Stimulated activated CD8-positive, alpha-beta memory T cell treated with anti-CD3 and anti-CD28 coated beads, Interleukin-7, amount 100 ng/mL, for 48 hours (primary cell): ENCODE data around the gene SMAD3.
A peak's percentile ranks its signal among the peaks of the same experiment; 100 is the strongest.

Source experiments
- DNase-seq, 2 donors: peaks; one replicate each; pipeline ENCODE4 v3.0.0-alpha.2; 2020; ENCODE audit warnings: low read depth in 1 of 2; ENCODE audit errors: extremely low read depth in 1 of 2

SMAD3 gene

DNA sequence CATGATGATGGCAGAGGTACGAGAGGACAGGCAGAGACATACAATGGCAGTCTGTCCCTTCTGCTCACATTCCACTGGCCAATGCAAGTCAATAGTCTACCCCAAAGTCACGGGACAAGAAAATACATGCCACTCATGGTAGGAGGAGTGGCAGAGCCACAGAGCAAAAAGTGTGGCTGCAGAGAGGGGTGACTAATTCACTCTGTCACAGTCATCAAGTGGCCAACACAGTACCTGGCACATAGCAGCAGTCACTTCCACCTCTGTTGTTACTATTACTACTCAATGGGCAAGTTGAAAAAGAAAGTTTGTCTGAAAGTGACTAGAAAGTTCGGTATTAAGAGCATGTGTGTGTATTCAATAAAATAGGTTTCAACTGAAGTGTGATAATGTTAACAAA lies 91.4 kb downstream of the SMAD3 start:
- no peak for DNase-seq

DNA sequence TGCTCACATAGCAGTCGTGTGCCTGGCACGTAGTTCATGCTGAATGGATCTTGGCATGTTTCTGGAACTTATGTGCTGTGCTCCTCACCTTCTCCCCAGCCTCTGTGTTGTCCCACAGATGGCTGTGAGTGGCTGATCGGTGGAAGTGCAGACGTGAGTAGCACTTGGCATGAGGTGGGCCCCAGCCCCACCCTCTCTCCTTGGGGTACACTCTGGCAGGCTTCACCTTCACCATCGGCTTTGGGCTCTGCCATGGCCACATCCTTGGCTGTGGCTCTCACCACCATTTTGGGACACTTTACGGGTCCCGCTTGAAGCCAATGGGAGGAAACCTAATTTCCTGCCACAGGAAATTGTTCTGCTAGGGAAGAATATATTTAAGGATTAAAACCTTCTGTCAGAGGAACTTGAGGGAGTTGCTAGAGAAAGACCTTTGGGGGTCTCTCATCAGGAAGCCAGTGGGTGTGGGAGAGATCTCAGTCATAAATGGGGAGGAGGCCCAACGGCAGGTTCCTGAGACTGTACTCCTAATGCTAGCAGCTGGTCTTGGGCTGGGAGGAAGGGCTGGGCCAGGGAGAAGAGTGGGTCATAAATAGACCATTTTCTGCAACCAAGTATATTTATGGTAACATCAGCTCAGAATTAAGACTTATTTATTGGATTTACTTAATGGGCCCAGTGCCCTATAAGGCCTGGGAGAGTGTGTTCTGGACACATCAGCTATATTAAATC lies 92.3 kb downstream of the SMAD3 start:
- DNase-seq: no peak

DNA sequence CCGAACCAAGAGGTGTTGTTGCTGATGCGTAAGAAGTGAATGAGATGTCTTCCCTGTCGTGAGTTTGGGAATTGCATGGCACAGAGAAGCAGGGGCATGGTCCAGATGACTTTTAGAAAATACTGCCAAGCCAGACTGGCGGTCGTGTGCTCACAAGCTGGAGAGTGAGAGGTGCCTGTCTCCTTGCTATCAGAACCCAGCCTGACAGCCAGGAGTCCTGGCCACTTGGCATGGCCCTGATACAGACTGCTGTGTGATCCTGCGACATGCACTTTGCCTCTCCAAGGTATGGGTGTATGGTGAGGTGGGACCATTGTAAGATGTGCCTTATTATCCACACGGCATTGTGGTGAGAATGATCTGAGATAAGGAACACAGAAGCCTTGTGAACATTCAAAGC lies 93.0 kb downstream of the SMAD3 start:
- no peak for DNase-seq

DNA sequence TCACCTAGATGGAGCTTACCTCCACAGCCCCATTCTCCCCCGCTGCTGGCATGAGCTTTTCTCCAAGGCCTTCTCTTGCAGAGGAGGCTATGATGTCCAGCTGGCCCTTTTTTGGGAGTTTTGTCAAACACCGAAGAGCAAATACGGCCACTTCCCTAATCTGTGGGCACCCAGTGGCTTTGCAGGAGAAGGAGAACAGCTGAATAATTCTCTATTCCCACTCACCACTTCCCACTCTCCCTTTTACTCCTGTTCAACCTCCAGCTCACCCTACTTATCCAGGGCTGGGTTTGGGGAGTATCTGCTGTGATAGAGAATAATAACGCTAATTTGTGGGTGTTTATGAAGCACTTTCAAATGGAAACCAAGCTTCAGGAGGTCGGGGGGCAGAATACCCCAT lies 96.0 kb downstream of the SMAD3 start:
- no peak for DNase-seq

DNA sequence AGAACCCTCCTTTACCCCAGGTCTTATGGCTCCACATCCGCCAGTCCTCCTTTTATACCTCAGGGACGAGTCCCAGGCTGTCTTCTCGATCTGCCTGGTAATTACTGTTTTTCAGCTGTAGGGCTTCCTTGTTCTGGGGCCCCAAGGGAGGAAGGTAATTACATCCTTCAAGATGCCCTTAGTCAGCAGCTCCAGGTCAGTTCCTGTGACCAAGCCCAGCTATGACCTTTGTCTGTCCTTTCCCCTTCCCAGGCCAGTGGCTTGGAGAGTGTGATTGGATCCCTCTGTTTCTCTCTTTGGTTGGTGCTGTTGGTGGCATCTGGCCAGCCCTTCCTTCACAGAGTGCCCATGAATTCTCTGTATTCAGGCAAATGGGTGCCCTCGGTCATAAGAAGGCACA lies 96.5 kb downstream of the SMAD3 start:
- no peak for DNase-seq

DNA sequence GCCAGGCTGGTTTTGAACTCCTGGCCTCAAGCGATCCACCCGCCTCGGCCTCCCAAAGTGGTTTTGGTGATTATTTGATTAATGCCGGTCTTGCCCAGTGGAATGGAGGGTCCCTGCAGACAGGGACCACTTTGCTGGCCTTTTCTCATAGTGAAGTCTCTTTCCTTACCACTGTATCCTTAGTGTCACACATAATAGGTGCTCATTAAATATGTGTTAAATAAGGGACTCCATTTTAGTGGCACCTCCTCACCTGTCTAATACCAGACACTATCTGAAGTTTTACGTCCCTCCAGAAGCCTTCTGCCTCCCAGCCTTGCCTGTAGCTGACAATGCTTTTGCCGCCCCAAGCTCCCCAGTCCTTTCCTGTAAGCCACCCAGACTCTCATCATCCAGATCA lies 97.8 kb downstream of the SMAD3 start:
- DNase-seq: no peak

DNA sequence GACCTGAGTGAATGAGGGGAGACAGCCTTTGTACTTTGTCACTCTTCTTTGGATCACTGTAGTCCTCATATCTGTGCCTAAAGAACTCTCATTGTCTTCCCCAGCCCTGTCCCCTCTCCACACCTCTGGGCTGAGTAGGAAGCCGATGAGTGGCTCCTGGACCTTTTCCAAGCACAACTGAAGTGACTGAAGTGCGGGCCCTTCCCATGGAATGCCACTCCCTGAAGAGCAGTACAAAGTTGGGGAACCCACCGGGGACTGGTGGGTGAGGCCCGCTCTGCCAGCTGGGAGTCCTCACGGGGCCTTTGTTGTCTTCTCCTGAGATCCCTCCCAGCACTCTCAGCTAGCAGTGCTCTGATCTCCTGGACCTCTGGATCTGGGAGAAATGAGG lies 99.0 kb downstream of the SMAD3 start:
- DNase-seq: no peak

DNA sequence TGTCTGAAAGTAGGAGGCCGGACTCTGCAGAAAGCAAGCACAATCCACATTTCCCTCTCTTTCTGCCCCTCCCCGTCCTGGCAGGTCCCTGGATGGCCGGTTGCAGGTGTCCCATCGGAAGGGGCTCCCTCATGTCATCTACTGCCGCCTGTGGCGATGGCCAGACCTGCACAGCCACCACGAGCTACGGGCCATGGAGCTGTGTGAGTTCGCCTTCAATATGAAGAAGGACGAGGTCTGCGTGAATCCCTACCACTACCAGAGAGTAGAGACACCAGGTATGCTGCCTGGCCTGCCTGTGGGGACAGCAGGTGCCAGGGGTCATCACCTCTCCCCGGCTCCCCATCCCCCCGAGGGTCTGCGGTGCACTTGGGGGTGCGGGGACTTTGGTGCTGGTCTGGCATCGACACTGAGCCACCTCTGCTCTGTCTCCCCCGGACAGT lies 99.4 kb downstream of the SMAD3 start:
- no peak for DNase-seq

DNA sequence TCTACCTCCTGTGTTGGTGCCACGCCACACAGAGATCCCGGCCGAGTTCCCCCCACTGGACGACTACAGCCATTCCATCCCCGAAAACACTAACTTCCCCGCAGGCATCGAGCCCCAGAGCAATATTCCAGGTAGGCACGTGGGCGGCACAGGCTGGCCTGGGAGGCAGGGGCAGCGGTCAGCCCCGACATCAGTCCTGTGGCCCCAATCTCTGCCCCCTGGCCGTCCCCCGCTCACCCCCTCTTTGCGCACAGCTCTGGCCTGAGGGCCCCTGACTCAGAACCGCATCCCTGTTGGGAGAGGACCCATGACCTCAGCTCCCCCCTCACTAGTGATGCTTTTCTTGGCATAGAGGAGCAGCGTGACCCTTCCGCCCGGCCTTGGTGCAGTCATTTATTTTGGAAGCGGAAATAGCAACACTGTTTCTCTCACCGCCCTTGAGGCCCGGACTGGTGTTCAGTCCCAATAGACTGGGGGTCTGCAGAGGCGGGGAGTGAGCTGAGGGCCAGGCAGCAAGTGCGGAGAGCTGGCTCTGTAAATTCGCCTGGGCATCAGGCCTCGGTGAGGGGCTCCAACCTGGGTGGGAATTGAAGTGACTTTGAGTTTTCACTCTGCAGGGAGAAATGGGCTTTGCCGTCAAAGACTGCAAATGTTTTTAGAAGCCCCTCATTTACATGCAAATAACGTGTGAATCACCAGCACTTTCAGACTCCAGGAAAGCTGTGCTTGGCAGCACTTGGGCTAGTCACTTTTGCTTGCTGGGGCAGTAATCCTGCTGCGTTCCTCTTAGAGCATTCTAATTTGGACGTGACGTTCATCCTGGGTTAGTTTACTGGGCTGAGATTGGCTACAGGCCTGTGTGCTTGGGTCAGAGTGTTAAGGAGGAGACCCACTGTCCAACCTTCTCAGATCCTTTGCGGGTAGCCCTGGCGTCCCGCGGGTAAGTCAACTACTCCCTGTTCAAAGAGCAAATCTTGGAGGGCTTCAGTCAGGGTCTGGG lies 100.2 kb downstream of the SMAD3 start:
- DNase-seq: no peak

DNA sequence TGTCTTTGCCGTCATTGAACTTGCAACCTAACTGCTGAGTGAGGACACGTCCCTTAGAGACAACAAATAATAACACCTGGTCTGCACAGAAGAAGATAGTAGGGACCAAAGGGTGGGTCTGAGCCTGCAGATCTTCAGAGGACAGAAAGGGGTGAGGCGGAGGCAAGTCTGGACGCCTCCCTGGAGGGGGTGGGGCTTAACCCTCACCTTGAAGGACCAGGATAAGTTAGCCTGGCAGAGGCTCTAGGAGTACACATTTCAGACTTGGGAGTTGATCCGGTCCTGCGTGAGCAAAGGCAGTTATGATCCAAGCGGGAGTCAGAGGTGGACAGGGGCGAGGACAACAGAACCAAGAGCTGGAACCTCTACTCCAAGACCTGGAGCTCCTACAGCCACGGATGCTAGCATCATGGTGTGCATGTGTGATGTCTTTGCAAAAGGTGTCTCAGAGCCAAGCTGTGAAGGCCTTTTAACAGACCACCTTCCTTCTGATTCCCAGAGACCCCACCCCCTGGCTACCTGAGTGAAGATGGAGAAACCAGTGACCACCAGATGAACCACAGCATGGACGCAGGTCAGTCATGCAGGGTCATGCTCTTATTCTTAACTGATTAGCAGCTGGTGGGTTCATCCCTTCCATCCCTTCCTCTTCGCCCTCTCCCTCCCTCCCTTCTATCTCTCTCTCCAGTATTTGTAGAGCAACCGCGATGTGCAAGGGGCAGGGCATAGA lies 101.0 kb downstream of the SMAD3 start:
- no peak for DNase-seq

DNA sequence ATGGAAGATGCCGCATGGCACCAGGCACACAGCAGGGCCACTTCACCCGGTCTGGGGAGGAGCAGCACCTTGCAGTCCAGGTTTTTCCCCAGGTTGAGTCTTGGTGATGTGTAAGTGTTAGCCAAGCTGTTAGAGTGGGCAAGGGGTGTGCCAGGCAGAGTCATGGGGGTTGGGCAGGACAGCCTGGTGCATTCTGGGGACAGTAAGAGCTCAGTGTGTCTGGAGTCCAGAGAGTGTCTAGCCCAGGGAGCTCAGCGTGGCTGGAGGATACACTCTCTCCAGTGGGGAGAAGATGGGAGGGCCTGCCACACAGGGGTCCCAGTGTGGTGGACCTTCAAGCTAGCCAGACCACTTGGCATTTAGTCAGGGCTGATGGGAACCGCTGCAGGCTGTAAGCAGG lies 101.7 kb downstream of the SMAD3 start:
- no peak for DNase-seq

DNA sequence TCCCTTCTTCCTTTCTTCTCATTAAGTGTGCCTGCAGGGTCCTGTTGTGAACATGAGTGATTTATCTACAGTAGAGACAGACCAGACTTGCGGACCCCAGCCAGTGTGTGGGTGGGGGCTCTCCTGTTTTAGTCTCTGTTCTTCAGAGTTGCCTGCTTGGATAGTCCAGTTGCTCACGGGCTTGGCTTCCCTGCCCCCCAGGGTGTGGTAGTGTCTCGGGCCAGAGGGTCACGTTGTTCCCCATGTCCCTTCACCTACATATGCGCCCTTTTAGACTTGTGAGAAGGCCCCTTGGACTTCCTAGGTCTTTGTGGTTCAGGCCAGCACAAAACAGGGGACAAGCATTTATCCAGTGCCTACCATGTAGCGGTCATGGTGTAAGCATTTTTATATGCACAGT lies 103.3 kb downstream of the SMAD3 start:
- no peak for DNase-seq

DNA sequence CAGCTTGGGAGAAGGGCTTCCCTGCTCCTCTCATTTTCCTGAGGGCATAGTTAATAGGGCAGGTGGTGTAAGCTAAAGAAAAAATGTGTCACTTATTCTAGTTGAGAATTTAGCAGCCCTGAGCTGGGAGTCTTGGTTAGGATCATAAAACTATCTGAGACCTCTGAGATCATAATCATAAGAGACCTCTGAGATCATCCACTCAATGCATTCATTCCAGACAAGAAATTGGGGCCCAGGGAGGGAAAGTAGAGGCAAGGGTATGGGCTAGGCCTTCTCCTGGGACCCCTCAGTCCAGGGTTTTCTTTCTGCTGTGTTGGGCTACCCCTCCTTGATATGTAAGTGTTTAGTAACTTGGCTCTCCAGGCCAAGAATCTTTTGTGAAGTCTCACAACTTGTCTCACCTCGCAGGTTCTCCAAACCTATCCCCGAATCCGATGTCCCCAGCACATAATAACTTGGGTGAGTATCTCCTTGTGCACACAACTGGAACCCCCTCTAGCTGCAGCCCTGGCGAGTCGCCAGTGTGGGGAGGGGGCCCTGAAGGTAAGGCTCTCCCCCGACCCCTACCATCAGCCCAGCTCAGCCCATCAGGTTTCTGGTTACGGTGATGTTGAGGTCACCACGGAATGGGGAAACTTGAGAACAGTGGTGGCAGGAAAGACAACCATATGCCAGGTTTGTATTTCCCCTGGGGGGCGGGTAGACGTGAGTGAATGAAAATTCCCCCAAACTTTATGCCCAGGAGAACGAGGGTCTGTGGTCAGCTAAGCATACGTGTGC lies 104.9 kb downstream of the SMAD3 start:
- DNase-seq: no peak

DNA sequence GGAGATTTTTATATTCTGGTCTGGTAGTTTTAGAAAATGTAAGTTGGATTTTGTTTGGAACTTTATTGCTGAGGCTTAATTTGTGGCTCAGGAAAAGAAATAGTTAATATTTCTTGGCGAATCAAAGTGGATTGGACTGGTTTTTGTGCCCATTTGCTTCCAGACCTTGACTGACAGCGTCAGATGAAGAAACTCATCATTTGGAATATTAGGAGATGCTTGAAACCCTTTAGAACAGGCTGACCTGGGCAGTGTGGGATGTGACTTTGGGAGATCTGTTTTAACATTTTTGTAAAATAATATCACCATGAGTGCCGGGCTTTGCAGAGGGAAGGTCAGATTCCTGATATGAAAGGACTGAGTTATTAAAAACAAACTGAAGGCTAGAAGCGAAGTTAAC lies 106.1 kb downstream of the SMAD3 start:
- DNase-seq: no peak

DNA sequence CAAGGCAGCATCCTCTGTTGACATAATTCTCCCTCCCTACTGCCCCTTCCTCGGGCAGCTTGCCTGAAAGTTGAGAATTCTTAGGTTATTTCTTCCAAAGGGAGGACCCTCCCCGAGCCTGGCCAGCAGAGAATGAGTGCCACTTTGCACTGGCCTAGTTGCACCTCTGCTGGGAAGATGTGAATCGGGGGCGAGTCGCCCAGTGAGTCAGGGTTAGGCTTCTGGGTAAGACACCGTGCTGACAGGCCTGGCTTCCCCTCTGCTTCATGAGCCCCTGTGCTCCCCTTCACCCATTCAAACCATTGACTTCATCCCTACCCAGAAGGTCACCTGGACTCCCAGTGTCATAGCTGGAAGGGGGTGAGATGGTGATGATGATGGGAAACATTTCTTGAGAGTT lies 106.8 kb downstream of the SMAD3 start:
- peak in 1 of 2 donors; percentile 42 for DNase-seq

DNA sequence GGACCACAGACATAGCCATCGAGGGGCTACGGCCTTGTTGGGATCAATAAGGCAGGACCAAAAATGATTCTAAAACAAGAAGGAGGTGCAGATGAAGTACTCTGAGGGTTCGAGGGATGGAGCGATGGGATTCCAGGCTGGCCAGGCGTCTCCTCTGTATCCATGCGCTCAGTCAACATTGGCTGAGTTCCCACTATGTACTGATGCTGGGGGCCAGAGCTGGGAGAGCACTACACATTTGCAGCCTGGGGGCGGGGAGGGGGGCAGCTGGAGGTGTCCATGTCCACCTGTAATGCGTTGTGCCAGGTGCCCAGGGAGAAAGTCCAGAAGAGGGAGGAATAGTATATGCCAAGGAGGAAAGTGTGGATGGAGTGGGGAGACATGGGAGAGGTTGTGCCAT lies 107.6 kb downstream of the SMAD3 start:
- DNase-seq: no peak

DNA sequence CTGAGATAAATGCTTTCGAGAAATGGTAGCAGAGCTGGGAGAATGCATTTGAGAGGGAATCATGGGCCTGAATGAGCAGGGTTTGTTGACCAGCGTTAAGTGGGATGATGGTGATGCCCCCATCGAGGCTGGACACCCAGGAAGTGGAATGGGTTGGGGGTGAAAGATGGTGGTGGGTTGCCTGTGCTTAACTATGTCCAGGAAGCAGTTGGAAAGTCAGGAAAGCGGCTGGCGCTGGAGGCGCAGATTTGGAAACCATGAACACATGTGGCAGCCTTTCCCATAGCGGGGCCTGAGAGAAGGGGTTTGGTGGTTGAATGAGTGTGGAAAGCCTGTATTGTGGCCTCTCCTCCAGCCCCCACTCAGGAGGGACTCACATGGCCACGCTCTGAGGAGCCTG lies 108.4 kb downstream of the SMAD3 start:
- DNase-seq: no peak

DNA sequence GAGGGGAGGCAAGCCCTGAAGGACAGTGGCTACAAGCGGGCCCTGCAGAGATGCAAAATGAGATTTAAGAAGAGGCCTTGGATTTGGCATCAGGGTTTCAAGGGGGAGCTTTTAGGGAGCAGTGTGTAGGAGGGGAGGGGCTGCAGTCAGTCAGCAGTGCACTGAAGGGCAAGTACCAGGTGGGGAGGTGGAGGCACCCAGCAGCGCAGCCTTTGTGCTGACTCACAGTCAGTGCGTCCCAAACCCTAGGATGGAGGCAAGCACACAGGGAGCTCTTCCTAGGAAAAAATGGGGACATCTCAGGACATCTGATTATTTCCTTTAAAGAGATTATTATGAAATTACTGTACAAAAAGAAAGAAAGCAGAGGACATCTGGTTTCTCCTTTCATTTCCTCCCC lies 109.0 kb downstream of the SMAD3 start:
- no peak for DNase-seq

DNA sequence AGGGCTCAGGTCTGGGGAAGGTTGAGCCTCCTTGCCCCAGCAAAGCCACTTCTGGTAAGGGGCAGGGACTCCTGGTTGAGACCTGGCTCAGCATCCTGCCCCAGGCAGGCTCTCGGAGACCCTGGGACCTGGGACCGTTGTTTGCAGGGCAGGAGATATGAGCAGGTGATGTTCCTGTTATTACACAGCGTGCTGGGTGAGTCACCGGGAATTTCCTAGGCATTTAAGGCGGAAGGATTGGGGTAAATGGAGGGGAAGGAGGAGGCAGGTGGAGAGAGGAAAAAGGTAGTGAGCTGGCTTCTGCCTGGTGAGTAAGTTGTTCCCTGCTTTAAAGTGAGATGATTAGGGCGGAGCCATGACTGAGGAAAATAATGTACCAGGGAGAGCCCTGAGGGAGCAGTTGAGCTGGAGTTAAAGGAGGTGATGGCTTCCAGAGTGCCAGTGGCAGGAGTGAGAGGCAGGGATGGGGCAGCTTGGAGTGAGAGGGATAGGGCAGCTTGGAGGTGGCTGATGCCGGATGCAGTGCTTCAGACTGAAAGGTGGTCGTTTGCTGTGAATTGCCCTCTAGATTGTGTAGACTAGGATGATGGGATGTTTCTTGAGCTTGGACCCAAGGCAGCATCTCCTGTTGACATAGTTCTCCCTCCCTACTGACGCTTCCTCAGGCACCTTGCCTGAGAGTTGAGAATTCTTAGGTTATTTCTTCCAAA lies 109.6 kb downstream of the SMAD3 start:
- no peak for DNase-seq

DNA sequence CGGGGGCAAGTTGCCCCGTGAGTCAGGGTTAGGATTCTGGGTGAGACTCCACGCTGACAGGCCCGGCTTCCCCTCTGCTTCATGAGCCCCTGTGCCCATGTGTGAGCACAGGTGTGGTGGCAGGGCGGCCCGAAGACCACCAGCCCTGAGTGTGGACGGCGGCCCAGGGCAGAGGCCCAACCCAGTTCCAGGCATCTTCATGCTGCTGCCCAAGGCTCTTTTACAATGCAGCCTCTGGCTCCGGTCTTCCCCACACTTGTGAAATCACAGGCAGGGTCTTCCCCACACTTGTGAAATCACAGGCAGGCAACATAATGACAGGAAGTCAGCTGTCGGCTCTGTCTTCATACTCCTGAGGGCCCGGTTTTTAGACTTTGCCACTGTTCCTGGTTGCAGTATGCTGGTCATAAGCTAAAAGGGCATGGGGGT lies 110.3 kb downstream of the SMAD3 start:
- no peak for DNase-seq
